COR-L47 (cell line): ENCODE results near the gene OSBPL5.

ENCODE experiments used
- DNase-seq: peaks from one replicate; lab custom pipeline; 2025; lab: John Stamatoyannopoulos, UW

The OSBPL5 gene

DNA sequence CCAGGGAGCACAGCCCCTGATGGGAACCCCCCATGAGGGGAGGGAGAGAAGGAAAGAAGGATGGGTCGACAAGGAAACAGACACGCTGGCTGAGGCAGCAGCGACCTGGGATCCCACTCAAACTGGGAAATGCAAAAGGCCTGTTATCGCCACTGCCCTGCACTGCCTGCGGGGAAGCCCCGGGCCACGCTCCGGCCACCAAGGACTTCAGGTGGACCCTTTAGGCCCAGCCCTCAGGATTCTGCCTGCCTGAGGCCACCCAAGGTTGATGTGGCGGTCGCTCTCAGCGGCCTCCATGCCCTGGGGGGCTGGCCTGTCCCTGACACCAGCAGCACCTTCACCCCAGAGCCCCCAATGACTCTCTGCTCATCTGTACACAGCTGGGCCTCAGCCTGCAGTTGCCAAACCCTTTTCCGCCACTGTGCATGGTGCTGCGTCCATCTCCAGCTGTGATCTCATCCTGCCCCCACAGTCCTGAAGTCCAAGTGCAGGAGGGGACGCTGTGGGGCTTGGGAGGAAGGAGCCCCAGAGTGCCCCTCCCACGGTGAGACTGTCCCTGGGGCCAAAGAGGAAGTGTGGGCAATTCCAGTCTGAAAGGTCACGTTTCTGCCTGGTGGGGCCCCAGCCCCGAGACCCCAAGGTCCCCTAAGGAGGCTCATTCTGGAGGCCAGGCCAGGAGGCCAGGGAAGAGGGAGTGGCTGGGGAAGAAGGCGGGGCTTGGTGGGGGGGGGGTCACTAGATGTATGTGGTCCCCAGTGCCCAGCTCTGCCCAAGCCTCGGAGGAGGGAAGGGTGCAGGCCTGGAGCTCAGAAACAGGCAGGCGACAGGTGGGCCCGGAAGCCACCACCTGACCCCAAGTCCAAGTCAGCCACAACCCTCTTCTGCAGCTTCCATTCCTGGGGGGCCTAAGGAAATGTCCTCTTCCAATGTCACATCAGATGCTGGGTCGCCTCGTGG, 31.6 kb downstream of the OSBPL5 start:
- DNase-seq: no peak

DNA sequence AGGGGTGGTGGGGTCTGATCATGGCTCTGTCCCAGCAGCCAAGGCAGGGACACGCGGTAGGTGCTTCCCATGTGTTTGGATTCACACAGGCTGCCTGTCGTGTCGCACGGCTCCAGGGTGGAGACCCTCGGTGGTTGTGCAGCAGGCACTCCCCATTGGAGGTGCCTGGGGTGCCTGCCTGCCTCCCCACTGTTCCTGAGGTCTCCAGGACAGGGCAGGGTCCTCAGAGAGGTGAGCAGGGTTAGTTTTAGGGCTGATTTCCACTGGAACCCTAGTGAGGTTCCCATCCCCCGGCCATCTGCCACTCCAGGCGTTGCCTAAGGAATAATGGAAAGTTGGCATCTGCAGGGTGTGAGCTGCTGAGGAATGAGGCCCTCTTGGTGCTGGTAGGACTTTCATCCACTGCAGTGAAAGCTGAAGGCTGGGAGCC, 32.3 kb downstream of the OSBPL5 start:
- DNase-seq: no peak

DNA sequence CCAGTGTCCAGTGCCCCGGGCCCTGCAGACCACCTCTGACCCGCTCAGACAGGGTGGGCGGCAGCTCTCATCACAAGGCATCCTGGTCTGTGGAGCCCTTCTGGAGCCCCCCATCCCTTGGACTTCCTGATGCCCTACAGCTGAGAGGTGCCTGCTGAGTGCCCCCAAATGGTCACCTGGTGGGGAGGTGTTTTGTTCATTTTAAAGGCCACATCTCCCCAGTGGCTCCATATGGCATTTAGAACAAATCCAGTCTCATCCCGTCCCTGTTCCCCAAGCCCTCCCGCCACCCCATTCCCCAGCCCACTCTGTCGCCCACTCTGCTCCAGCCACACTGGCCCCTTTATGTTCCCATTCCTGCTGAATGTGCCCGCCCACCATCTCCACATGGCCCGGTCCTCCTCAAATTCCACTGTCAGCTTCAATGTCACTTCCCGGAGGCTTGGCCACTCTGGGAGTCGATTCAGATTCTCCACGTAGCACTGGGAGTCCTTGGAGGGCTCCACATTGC, 32.8 kb downstream of the OSBPL5 start:
- DNase-seq: no peak

DNA sequence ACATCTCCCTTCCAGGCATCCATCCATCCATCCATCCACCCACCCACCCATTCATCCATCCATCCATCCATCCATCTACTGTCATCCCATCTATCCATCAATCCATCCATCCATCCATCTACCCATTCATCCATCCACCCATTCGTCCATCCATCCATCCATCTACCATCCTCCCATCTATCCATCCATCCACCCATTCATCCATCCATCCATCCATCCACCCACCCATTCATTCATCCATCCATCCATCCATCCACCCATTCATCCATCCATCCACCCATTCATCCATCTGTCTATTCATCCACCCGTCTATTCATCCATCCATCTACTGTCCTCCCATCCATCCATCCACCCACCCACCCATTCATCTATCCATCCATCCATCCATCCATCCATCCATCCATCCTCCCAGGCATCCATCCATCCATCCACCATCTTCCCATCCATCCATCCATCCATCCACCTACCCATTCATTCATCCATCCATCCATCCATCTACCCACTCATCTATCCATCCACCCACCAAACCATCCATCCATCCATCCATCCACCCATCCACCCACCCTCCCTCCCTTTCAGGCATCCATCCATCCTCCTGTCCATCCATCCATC, 33.7 kb downstream of the OSBPL5 start:
- DNase-seq: no peak

DNA sequence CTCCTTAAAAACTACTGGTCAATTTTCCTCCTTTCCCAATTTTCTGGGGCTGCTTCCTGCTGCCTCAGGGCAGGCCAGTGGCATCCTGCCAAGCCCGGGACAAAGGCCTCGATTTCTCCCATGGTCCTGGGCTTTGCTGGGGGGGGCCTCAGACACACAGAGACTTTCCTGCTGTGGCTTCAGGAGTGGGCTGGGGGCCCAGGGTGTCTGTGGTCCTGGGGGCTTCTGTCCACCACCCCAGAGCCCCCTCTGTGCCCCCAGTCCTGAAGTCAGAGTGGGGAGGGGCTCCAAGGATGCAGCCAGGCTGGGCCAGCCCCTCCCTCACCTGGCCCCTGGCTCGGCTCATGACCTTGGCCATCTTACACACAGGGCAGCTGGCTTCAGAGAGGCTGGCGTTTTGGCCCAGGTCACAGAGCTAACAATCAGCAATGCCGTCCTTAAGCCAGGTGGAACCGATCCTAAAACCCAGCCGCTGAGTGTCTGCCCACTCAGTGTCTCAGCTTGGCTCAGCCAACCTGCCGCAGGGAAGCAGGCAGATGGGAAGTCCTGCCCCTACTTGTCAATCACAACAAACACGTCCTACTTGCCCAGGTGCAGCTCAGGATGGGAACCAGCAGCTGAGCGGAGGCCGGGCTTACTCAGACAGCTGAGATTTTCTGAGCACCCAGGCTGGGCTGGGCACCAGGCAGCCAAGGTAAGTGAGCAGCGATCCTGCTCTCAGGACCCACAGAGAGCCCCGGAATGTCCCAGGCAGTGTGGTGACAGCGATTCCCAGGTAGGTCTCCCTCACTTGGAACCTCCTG, 34.6 kb downstream of the OSBPL5 start:
- DNase-seq: no peak

DNA sequence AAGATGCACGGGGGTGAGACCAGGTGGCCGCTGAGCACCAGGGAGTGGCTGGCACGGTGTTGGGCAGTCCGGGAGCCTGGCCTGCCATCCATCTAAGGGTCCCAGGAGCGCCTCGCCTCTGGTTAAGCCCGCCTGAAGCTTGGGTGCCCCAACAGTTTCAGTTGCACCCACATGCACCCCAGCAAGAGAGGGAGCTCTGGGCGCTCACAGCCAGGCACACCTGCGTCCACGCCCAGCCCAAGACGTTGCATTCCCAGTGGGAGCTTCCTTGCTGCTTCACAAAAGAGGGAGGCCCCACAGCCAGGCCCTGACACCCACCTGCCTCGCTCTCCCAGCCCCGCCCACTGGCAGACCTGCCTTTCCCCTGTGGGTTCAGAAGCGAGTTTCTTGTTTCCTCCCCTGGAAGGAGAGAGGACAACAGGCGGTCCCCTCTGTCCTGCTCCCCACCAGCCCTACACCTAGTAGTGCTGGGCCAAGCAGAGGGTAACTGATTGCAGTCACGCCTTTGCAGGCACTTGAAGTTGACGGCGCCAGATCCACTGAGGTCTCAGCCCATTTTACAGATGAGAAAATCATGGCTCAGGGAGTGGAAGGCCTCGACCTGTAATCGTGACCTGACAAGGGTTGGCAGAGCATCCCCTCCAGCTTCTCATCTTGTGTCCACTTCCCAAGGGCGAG, 35.4 kb downstream of the OSBPL5 start:
- DNase-seq: no peak

DNA sequence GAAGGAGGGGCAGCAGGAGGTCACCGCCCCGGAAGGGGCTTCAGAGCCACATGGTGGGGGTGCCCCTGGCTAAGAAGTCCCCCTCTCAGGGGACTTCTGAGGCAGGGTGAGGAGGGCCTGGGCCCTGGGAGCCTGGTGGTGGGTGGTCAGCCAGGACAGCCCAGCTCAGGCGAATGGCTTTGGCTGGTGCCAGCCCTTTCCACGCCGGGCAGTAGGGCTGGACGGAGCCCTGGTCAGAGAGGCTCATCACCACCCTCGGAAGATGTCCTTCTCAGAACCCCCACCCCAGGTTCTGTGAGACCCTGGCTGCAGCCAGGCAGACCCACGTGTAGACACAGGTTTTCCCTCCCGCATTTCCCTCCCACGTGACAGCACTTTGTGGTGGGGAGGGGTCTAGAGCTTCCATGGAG, 35.9 kb downstream of the OSBPL5 start:
- DNase-seq: no peak

DNA sequence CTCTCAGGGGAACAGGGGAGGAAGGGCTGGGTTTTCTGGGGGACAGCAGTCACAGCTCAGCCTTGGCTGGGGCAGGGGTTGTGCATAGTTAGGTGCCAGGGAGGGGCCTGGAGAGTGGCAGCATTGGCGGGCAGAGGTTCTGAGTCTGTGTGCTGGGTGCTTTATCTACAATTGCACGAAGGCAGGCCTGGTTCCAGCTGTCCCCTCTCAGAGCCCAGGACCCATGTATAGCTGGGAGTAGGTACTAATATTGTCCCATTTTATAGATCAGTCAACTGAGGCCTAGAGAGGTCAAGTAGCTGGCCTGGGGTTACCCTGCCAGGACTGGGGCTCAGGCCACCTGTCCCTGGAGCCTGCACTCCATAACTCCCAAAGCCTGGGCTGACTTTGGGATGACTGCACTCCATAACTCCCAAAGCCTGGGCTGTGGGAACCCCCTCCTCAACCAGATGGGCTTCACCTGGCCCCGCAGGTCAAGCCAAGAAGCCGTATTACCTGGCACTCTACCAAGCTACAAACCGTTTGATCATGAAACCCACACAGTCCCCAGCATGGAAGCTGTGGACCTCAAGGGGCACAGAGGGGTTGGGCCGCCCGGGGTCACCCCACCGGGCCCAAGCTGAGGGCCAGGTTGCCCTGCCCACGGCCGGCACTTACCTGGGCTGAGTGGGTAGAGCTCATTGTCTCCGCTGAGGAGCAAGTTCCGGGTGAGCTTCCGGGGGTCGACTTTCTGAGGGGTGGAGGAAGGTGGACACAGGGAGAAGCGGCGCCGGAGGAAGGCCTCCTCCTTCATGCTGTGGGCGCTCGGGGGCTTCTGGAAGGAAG, 36.5 kb downstream of the OSBPL5 start:
- no peak for DNase-seq

DNA sequence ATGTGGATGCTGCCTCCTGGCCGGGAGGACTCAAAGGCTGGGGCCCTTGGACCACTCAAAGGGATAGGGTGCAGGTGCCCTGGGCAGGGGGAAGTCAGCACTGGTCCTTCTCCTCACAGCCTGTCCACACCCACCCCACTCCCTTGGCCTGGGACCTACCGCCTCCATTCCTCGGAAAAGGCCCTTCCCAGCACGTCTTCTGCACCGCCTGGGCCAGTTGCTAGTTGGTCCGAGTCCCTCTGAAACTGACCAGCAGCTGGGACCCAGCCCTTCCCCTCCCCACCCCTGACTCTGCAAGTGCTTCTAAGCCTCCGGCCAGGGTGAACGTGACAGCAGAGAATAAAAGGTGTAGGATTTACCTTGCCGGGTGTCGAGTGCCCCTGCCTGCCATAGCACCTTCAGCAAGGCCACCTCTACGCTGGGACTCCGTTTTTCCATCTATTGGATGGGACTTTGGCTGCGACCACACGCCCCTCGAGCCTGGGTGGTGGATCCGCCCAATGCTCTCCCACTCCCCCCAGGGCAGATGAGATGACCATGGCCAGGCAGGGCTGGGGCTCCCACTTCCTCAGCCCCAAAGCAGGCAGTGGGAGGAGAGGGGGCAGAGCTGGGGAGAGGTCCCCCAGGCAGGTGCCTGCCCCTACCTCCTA, 37.3 kb downstream of the OSBPL5 start:
- no peak for DNase-seq

DNA sequence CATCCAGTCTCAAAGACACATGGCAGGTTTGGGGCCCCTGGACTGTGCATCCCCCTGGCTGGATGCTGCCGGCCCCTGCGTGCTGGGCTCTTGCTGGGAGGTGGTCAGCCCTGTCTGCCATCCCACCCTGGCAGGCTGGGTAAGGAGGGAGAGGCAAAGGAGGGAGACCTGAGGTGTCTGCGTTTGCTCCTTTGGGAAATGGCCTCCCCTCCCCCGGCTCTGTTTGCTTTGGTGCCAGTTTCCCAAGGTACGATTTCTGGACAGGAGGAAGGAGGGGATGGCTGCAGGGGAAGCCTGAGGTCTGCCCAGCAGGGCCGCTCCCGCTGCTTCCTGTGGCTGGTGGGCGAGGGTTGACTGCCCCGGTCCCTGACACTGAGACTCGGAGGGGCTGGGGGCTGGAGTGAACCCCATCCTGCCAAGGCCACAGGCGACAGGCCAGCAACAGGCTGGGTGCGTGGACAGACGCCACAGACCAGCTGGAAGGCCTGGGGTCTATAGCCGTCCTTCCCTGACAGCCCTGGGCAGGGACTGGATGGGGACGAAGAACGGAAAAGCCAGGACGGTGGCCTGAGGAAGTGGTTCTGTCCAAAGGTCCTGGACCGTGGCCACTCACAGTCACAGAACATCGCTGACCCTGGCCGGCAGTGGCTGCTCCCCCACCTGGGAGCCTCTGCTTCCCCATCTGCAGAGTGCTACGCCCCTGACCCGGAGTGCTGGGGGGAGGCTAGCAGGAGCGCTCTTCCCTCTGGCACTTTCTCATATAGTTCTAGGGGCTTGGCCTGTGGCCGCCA, 38.0 kb downstream of the OSBPL5 start:
- DNase-seq: no peak

DNA sequence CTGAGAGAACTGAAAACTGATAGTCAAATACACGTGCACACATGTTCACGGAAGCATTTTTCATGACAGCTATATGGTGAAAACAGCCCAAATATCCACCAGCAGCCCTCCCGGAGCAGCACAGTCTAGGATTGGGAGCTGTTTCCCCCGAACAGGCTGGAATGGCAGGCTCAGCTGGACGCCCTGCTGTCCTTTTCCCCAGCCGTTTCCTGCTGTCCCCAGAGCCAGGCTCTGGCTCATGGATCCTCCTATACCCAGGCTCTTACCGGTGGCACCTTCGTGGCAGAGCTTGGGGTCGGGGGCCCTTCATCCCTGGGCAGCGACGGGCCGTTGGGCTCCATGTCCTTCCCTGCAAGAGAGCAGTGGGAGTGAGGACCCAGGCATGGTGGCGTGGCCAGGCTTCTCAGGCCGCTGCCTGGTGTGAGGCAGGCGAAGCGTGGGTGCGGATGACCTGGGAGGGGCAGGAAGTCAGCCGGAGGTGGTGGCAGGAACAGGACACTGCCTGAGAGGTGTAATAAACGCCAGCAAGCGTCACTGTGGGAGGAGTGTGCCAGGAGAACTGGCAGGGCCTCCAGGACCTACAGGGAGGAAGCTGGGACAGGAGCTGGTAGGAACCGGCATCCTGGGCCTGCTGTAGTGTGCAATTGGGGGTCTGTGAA, 38.8 kb downstream of the OSBPL5 start:
- DNase-seq: no peak

DNA sequence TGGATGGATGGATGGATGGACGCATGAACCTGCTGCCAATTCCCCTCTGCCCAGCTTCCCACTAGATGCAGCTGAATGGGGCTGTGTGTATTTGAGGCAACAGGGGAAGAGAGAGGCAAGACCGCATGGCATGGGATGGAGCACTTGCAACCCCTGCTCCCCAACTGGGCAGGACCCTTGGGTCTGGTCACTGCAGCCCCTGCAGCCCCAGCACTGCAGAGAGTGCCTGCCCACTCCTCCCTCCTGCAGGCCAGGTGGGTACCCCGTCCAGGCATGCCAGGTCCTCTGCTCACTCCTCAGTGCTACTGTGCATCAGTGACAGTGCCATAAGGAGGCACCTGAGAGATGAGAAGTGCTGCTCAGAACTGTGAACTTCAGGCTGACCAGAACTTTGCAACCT, 40.3 kb downstream of the OSBPL5 start:
- DNase-seq: no peak

DNA sequence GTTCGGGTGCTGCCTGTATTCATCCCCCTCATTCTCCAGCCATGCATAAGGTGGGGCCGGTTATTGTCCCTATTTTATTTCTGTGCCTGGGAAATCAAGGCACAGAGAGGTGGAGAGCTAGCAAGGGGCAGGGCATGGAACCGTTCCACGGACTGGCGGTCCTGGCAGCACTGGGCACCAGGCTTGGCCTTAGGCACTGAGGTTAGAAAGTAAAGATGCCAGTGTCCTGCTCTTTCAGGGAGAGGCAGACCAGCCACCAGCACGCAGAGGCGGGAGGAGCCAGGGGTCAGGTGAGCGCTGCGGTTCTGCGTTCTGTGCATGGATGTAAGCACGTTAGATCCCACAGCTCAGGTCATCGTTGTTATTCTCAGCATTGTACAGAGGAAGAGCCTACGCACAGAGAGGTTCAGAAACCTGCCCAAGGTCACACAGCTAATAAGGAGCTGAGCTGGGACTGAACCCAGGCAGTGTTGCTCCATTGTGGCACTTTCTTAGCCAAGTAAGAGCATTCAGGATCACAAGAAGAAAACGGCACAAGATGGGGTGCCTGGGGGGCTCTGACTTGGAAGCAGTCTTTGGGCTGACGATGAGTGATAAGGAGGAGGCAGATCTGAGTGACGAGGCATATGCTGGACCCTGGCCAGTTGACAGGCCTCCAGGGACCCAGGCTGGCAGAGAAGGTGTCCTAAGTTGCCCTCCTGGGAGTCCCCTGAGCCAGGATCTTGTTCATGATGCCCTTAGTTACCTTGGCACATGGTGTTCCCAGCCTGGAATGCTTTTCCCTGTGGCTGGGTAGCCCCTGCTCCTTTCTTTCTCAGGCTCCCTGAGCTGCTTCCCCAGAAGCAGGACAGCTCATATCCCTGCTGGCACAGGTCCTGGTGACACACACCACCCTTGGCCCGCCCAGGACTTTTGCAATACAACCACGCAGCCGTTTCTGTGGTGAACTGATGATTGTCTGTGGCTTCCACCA, 41.1 kb downstream of the OSBPL5 start:
- no peak for DNase-seq

DNA sequence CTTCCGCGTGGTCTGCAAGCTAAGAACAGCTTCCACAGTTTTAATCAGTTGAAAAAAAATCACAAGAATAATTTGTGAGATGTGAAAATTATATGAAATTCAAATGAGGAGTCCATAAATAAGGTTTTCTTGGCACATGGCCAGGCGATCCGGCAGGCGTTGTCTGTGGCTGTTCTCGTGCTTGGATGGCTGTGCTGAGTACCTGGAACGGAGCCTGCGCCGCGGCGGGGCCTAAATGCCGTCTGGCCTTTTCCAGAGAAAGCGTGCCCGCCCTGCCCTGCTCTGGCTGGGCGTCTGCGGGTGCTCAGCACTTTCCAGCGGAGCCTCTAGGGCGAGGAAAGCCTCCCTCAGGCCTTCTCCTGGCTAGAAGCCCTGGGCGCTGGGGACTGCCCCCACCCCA, 41.8 kb downstream of the OSBPL5 start:
- DNase-seq: peak; percentile 58

DNA sequence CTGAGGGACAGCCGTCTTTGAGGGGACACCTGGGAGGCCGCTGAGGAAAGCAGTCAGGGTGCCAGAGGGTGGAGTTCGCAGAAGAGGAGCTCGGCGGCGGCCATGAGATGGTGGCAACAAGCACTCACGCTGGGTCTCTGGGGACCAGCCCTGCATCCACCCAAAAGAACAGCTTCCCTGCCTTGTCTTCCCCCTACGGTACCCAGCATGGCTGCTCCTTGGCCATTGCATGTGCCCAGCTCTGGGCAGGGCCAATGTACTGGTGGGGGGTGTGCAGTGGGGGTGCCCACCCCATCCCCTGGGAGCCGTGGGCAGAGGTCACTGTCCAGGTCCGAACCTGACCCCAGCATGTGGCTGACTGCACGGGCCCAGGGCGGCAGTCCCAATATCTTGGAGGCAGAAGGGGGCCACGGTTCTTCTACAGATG, 42.3 kb downstream of the OSBPL5 start:
- DNase-seq: no peak

DNA sequence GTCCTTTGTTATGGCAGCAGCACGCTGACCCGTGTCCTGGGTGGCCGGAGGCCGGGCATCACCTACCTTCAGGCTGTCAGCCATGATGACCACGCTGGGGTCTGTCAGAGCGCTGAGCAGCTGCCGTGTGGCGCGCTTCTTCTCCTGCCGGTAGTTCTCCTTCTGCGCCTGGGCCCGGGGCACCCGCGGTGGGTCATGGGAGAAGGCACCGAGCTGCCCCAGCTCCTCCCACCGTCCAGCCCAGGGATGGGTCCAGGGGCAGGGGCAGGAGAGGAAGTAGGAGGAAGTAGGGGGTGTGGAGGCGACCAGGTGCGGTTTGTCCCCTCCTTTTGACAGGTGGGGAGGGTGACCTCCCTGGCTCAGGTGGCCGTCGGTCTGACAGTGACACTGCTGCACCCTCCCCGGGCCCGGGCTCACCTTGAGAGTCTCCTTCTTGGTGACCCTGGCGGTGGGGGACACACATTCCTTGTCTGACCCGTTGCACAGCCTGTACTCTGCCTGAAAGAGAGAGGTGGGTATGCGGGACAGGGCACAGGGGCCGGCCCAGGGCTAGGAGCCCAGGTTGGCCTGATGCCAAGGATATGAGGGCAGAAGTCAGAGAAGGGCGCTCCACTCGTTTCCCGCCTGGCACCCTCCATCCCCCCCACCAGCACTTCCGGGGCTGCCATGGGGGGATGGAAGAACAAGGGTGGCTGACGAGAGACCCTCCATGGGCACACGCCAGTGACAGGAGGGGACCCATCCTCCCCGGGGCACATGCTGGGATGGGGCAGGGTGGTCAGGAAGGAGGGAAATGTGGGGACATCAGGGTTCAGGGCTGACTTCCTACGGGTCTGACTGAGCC, 43.0 kb downstream of the OSBPL5 start:
- DNase-seq: no peak

DNA sequence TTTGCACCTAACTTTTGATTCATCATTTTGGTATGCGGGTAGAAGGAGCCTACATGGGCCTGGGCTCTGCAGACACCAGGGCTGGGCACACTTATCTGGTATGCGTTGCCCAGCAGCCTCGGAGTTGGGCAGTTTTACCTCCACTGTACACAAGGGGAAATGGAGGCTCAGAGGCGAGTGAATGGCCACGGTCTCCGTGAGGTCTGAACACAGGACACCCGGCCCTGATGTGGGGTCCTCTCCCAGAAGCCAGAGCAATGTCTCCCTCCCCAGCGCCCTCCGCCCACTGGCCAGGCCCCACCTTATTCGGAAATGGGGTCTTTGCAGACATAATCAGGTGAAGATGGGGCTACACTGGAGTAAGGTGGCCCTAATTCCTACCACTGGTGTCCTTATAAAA, 43.7 kb downstream of the OSBPL5 start:
- no peak for DNase-seq
